LNCaP clone FGC (cell line): ENCODE data around the gene HDAC4.

ENCODE experiments used
- DNase-seq: peaks from one replicate; pipeline ENCODE4 v3.0.0-alpha.2; 2011; ENCODE audit warnings: low read depth
- H3K4me3 ChIP-seq: 2 replicates; pipeline ENCODE4 v1.5.1; 2011; ENCODE audit warnings: mild to moderate bottlenecking, low read depth, low read length, control low read depth
- CTCF ChIP-seq: IDR thresholded peaks from 2 replicates; pipeline ENCODE4 v1.5.1; 2012; ENCODE audit warnings: mild to moderate bottlenecking; ENCODE audit not compliant: control insufficient read depth, insufficient read depth; ENCODE audit errors: extremely low read depth

HDAC4 gene

GRCh38 chr2:239233576-239233975 is 167.2 kb downstream of the HDAC4 start:
- no peak for DNase-seq
- TF ChIP-seq CTCF: no peak
- H3K4me3 ChIP-seq: no peak overlapping the region

GRCh38 chr2:239232195-239232578 is 168.6 kb downstream of the HDAC4 start:
- no peak overlapping the region for H3K4me3 ChIP-seq
- TF ChIP-seq CTCF: no peak
- DNase-seq: no peak

GRCh38 chr2:239231231-239232194 is 169.3 kb downstream of the HDAC4 start:
- no peak overlapping the region for H3K4me3 ChIP-seq
- no peak for DNase-seq
- TF ChIP-seq CTCF: no peak

- no peak for TF ChIP-seq CTCF
- DNase-seq: no peak
- no peak overlapping the region for H3K4me3 ChIP-seq
Measured at GRCh38 chr2:239230318-239231052, 170.3 kb downstream of the HDAC4 start.

GRCh38 chr2:239229545-239230279 is 171.1 kb downstream of the HDAC4 start:
- no peak for TF ChIP-seq CTCF
- H3K4me3 ChIP-seq: no peak overlapping the region
- DNase-seq: no peak

- TF ChIP-seq CTCF: no peak
- H3K4me3 ChIP-seq: no peak overlapping the region
- DNase-seq: no peak
Measured at GRCh38 chr2:239227661-239228371, 173.0 kb downstream of the HDAC4 start.
